Neural cell (in vitro differentiated cells): ENCODE data around the gene VSIG2. TPM values are rescaled to one million over a fixed set of nuclear protein-coding genes. Genes with fewer than 3 reads are reported as not detected.

Source experiments
- H2AFZ ChIP-seq: fragments of 200-600, 300-800 bp; sonication (generic), shearing (Covaris generic); 2 replicates; pipeline ENCODE4 v1.6.0; 2014; ENCODE audit warnings: low read depth, mild to moderate bottlenecking, antibody characterized with exemption, low read length, moderate library complexity
- H3F3A ChIP-seq: fragments of 200-600 bp; shearing (Covaris generic); 2 replicates; pipeline ENCODE4 v1.6.1; 2016; ENCODE audit warnings: mild to moderate bottlenecking, moderate library complexity, mixed read lengths, antibody characterized with exemption, low read length; ENCODE audit not compliant: insufficient read depth, poor library complexity, severe bottlenecking
- H3K27ac ChIP-seq: fragments of 200-600, 300-800 bp; sonication (generic), shearing (Covaris generic); 2 replicates; pipeline ENCODE4 v1.5.1; 2014; ENCODE audit warnings: mild to moderate bottlenecking, low read length, moderate library complexity
- H3K27me3 ChIP-seq: fragments of 300-800, 200-600 bp; sonication (generic), shearing (Covaris generic); 2 replicates; pipeline ENCODE4 v1.6.0; 2014; ENCODE audit warnings: mild to moderate bottlenecking, low read depth, low read length, moderate library complexity; ENCODE audit not compliant: insufficient read depth
- H3K36me3 ChIP-seq: fragments of 300-800, 200-600 bp; sonication (generic), shearing (Covaris generic); 2 replicates; pipeline ENCODE4 v1.5.1; 2014; ENCODE audit warnings: mild to moderate bottlenecking, antibody characterized with exemption, low read length, moderate library complexity; ENCODE audit not compliant: insufficient read depth
- H3K4me2 ChIP-seq: fragments of 300-800, 200-600 bp; sonication (generic), shearing (Covaris generic); 2 replicates; pipeline ENCODE4 v1.6.0; 2014; ENCODE audit warnings: mild to moderate bottlenecking, low read length
- H3K4me3 ChIP-seq: fragments of 300-800, 200-600 bp; sonication (generic), shearing (Covaris generic); 2 replicates; pipeline ENCODE4 v1.5.1; 2014; ENCODE audit warnings: mild to moderate bottlenecking, low read length, moderate library complexity
- H3K79me2 ChIP-seq: fragments of 200-600 bp; shearing (Covaris generic); replicated peaks from 2 replicates; pipeline ENCODE4 v1.6.0; 2014; ENCODE audit warnings: mild to moderate bottlenecking, low read length, moderate library complexity; ENCODE audit not compliant: insufficient read depth
- H3K9ac ChIP-seq: fragments of 300-800, 200-600 bp; sonication (generic), shearing (Covaris generic); 2 replicates; pipeline ENCODE4 v1.6.1; 2016; ENCODE audit warnings: mild to moderate bottlenecking, low read length, mixed read lengths
- H3K9me2 ChIP-seq: fragments of 200-600 bp; shearing (Covaris generic); 2 replicates; pipeline ENCODE4 v1.6.1; 2016; ENCODE audit warnings: mild to moderate bottlenecking, low read length, mixed read lengths; ENCODE audit not compliant: insufficient read depth
- H3K9me3 ChIP-seq: fragments of 200-600, 300-800 bp; sonication (generic), shearing (Covaris generic); 2 replicates; pipeline ENCODE4 v1.6.1; 2016; ENCODE audit warnings: mild to moderate bottlenecking, mixed run types, low read length, moderate library complexity, mixed read lengths
- H4K20me1 ChIP-seq: fragments of 200-600 bp; shearing (Covaris generic); 2 replicates; pipeline ENCODE4 v1.6.1; 2016; ENCODE audit warnings: mild to moderate bottlenecking, mixed run types; ENCODE audit not compliant: insufficient read depth
- EP300 ChIP-seq: fragments of 450-650 bp; conservative IDR thresholded peaks from 2 replicates; pipeline ENCODE4 v1.6.1; 2014; ENCODE audit warnings: antibody characterized with exemption, mild to moderate bottlenecking, moderate library complexity; ENCODE audit not compliant: poor library complexity, severe bottlenecking
- EZH2 ChIP-seq: fragments of 200-600, 300-800 bp; shearing (Covaris generic), sonication (generic); IDR thresholded peaks from 2 replicates; pipeline ENCODE4 v1.6.1; 2014; ENCODE audit warnings: antibody characterized with exemption, low read length, borderline replicate concordance, mild to moderate bottlenecking; ENCODE audit not compliant: insufficient read depth, poor library complexity, severe bottlenecking
- MXI1 ChIP-seq: fragments of 450-650 bp; conservative IDR thresholded peaks from 2 replicates; pipeline ENCODE4 v1.6.1; 2014; ENCODE audit warnings: antibody characterized with exemption, mild to moderate bottlenecking; ENCODE audit not compliant: poor library complexity, severe bottlenecking
- POLR2AphosphoS5 ChIP-seq: IDR thresholded peaks from 2 replicates; pipeline ENCODE4 v1.6.1; 2012
- RAD21 ChIP-seq: fragments of 450-650 bp; conservative IDR thresholded peaks from 2 replicates; pipeline ENCODE4 v1.6.1; 2014; ENCODE audit warnings: antibody characterized with exemption, mild to moderate bottlenecking, moderate library complexity
- SMC3 ChIP-seq: fragments of 450-650 bp; conservative IDR thresholded peaks from 2 replicates; pipeline ENCODE4 v1.6.1; 2014; ENCODE audit warnings: antibody characterized with exemption, mild to moderate bottlenecking, moderate library complexity; ENCODE audit not compliant: poor library complexity
- TAF1 ChIP-seq: IDR thresholded peaks from 2 replicates; pipeline ENCODE4 v1.6.1; 2012; ENCODE audit warnings: low read depth
- polyA plus RNA-seq: library from polyadenylated mRNA; depleted of rRNA; stranded (reverse); fragments of >200 nt; gene quantifications from 2 replicates; pipeline ENCODE4 v1.2.3, GENCODE V29; 2014
- TF ChIP-seq, protein P1 (sequence below): IDR thresholded peaks from 2 replicates; pipeline ENCODE4 v1.6.1; 2012; ENCODE audit warnings: borderline replicate concordance
- TF ChIP-seq, protein P2 (sequence below): fragments of 450-650 bp; IDR thresholded peaks from 2 replicates; pipeline ENCODE4 v1.5.1; 2014; ENCODE audit warnings: antibody characterized with exemption, mild to moderate bottlenecking, moderate library complexity; ENCODE audit not compliant: poor library complexity, severe bottlenecking

The VSIG2 gene
- polyA plus RNA-seq, 1 donor from 2014 or later: not detected

DNA sequence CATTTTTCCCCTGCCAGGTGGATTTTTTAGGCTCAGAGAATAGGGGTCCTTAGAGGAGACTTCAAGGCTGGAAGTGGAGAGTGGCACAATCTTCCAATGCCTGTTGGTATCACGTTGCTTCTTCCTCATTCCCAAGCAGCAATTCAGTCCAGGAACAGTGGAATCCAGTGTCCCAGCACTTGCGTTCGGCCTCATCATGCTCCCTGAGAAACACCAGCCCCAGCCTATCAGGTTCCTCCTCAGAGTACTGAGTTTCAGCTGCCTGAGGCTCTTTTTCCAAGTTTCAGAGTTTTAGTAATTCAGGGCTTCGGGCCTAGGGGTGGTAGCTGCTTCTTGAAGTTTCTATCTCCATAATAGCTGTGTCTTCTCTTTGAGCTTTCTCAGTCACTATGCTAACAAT, 44.2 kb downstream of the VSIG2 start:
- Histone ChIP-seq H3K4me2 (no peak overlapping the region), H3K27me3 (no peaks in the 10 kb centered on the region), H4K20me1 (no peaks in the 10 kb centered on the region), H3K36me3 (no peaks in the 10 kb centered on the region), H3K79me2 (no peaks in the 10 kb centered on the region), H3K9me2 (no peaks in the 10 kb centered on the region), H3K4me3 (no peak overlapping the region), H3F3A (no peaks in the 10 kb centered on the region), H2AFZ (no peak overlapping the region), H3K27ac (no peak overlapping the region), H3K9ac (no peak overlapping the region), H3K9me3 (no peaks in the 10 kb centered on the region)
- no peak for TF ChIP-seq TAF1
- TF ChIP-seq, protein P1, sequence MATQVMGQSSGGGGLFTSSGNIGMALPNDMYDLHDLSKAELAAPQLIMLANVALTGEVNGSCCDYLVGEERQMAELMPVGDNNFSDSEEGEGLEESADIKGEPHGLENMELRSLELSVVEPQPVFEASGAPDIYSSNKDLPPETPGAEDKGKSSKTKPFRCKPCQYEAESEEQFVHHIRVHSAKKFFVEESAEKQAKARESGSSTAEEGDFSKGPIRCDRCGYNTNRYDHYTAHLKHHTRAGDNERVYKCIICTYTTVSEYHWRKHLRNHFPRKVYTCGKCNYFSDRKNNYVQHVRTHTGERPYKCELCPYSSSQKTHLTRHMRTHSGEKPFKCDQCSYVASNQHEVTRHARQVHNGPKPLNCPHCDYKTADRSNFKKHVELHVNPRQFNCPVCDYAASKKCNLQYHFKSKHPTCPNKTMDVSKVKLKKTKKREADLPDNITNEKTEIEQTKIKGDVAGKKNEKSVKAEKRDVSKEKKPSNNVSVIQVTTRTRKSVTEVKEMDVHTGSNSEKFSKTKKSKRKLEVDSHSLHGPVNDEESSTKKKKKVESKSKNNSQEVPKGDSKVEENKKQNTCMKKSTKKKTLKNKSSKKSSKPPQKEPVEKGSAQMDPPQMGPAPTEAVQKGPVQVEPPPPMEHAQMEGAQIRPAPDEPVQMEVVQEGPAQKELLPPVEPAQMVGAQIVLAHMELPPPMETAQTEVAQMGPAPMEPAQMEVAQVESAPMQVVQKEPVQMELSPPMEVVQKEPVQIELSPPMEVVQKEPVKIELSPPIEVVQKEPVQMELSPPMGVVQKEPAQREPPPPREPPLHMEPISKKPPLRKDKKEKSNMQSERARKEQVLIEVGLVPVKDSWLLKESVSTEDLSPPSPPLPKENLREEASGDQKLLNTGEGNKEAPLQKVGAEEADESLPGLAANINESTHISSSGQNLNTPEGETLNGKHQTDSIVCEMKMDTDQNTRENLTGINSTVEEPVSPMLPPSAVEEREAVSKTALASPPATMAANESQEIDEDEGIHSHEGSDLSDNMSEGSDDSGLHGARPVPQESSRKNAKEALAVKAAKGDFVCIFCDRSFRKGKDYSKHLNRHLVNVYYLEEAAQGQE: no peak
- no peak for TF ChIP-seq EZH2
- no peak for TF ChIP-seq RAD21
- no peak for TF ChIP-seq MXI1
- TF ChIP-seq, protein P2, sequence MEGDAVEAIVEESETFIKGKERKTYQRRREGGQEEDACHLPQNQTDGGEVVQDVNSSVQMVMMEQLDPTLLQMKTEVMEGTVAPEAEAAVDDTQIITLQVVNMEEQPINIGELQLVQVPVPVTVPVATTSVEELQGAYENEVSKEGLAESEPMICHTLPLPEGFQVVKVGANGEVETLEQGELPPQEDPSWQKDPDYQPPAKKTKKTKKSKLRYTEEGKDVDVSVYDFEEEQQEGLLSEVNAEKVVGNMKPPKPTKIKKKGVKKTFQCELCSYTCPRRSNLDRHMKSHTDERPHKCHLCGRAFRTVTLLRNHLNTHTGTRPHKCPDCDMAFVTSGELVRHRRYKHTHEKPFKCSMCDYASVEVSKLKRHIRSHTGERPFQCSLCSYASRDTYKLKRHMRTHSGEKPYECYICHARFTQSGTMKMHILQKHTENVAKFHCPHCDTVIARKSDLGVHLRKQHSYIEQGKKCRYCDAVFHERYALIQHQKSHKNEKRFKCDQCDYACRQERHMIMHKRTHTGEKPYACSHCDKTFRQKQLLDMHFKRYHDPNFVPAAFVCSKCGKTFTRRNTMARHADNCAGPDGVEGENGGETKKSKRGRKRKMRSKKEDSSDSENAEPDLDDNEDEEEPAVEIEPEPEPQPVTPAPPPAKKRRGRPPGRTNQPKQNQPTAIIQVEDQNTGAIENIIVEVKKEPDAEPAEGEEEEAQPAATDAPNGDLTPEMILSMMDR: no peak
- no peak for TF ChIP-seq EP300
- no peak for TF ChIP-seq SMC3
- TF ChIP-seq POLR2AphosphoS5: no peak

DNA sequence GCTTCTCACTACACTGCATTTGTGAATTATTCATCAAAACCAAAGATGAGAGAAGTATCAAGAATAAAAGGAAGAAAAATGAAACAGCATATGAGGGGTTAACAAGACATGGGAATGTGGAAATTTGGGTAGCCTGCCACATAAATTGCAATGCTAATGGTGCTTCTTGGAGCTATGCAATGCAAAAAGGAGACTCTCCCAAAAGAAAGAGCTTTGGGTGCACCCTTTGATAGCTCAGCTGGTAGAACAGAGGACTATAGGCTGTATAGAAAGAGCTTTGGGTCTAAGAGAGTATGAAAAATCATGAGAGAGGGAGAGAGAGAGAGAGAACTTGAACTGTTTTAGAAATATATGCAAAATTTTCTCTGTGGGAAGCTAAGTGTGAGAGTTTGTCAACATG, 52.0 kb downstream of the VSIG2 start:
- no peaks in the 10 kb centered on the region for H3K9me2 ChIP-seq
- no peak overlapping the region for H3K27ac ChIP-seq
- no peak overlapping the region for H3K4me2 ChIP-seq
- H3K36me3 ChIP-seq: no peaks in the 10 kb centered on the region
- H3K4me3 ChIP-seq: no peak overlapping the region
- no peak overlapping the region for H2AFZ ChIP-seq
- no peaks in the 10 kb centered on the region for H4K20me1 ChIP-seq
- no peaks in the 10 kb centered on the region for H3F3A ChIP-seq
- peaks cover 3% of the 10 kb centered on the region for H3K9me3 ChIP-seq
- no peak overlapping the region for H3K9ac ChIP-seq
- no peak for TF ChIP-seq RAD21
- no peak for TF ChIP-seq SMC3
- TF ChIP-seq, protein P1: no peak
- TF ChIP-seq, protein P2: no peak
- no peak for TF ChIP-seq TAF1
- no peak for TF ChIP-seq POLR2AphosphoS5
- no peak for TF ChIP-seq MXI1
- no peak for TF ChIP-seq EP300
- TF ChIP-seq EZH2: no peak
- no peaks in the 10 kb centered on the region for H3K79me2 ChIP-seq
- no peaks in the 10 kb centered on the region for H3K27me3 ChIP-seq
